ENCODE measurements around the gene MAT1A. TPM values are rescaled to one million over a fixed set of nuclear protein-coding genes. Genes with fewer than 3 reads are reported as not detected.

The MAT1A gene
- total and polyA plus RNA-seq, 2 of the 13 experiments (the other 11 are each of a cell fraction or from before 2014, with no cell fraction given): 57.1 to 76.9 TPM

- no peak for TF ChIP-seq FOXA1 (IDR thresholded peaks at IDR 0.05)
- TF ChIP-seq FOXA1 (CRISPR knock-in tag; IDR thresholded peaks at IDR 0.05): no peak
- TF ChIP-seq ZFP90 (CRISPR knock-in tag; IDR thresholded peaks at IDR 0.05; ENCODE audit: borderline replicate concordance): no peak; the same call in 1 of the 2 replicates
- TF ChIP-seq KMT2B (CRISPR knock-in tag; IDR thresholded peaks at IDR 0.05): peak; percentile 53; the same call in 1 of the 2 replicates
- TF ChIP-seq ONECUT2 (CRISPR knock-in tag; IDR thresholded peaks at IDR 0.05): 0 out of 2 replicates have a peak, but pooled peaks have one; percentile 17
- TF ChIP-seq ZNF367 (CRISPR knock-in tag; IDR thresholded peaks at IDR 0.05; ENCODE audit: borderline replicate concordance): 0 out of 2 replicates have a peak, but pooled peaks have one; percentile 35
- no peak for TF ChIP-seq ZNF431 (CRISPR knock-in tag; IDR thresholded peaks at IDR 0.05; ENCODE audit: borderline replicate concordance, low read depth)
- peak; percentile 87 for TF ChIP-seq ZNF264 (CRISPR knock-in tag; IDR thresholded peaks at IDR 0.05)
- no peak for TF ChIP-seq ZSCAN25 (CRISPR knock-in tag; IDR thresholded peaks at IDR 0.05)
- TF ChIP-seq ZNF33A (CRISPR knock-in tag; IDR thresholded peaks at IDR 0.05; ENCODE audit: borderline replicate concordance): no peak
- TF ChIP-seq, protein P1, sequence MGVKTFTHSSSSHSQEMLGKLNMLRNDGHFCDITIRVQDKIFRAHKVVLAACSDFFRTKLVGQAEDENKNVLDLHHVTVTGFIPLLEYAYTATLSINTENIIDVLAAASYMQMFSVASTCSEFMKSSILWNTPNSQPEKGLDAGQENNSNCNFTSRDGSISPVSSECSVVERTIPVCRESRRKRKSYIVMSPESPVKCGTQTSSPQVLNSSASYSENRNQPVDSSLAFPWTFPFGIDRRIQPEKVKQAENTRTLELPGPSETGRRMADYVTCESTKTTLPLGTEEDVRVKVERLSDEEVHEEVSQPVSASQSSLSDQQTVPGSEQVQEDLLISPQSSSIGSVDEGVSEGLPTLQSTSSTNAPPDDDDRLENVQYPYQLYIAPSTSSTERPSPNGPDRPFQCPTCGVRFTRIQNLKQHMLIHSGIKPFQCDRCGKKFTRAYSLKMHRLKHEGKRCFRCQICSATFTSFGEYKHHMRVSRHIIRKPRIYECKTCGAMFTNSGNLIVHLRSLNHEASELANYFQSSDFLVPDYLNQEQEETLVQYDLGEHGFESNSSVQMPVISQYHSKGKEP (CRISPR knock-in tag; IDR thresholded peaks at IDR 0.05): no peak
- no peak; the same call in 1 of the 2 replicates for TF ChIP-seq ZNF121 (CRISPR knock-in tag; IDR thresholded peaks at IDR 0.05)
- TF ChIP-seq, protein P2, sequence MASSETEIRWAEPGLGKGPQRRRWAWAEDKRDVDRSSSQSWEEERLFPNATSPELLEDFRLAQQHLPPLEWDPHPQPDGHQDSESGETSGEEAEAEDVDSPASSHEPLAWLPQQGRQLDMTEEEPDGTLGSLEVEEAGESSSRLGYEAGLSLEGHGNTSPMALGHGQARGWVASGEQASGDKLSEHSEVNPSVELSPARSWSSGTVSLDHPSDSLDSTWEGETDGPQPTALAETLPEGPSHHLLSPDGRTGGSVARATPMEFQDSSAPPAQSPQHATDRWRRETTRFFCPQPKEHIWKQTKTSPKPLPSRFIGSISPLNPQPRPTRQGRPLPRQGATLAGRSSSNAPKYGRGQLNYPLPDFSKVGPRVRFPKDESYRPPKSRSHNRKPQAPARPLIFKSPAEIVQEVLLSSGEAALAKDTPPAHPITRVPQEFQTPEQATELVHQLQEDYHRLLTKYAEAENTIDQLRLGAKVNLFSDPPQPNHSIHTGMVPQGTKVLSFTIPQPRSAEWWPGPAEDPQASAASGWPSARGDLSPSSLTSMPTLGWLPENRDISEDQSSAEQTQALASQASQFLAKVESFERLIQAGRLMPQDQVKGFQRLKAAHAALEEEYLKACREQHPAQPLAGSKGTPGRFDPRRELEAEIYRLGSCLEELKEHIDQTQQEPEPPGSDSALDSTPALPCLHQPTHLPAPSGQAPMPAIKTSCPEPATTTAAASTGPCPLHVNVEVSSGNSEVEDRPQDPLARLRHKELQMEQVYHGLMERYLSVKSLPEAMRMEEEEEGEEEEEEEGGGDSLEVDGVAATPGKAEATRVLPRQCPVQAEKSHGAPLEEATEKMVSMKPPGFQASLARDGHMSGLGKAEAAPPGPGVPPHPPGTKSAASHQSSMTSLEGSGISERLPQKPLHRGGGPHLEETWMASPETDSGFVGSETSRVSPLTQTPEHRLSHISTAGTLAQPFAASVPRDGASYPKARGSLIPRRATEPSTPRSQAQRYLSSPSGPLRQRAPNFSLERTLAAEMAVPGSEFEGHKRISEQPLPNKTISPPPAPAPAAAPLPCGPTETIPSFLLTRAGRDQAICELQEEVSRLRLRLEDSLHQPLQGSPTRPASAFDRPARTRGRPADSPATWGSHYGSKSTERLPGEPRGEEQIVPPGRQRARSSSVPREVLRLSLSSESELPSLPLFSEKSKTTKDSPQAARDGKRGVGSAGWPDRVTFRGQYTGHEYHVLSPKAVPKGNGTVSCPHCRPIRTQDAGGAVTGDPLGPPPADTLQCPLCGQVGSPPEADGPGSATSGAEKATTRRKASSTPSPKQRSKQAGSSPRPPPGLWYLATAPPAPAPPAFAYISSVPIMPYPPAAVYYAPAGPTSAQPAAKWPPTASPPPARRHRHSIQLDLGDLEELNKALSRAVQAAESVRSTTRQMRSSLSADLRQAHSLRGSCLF (CRISPR knock-in tag; IDR thresholded peaks at IDR 0.05; ENCODE audit: borderline replicate concordance): no peak
- no peak for TF ChIP-seq DDIT3 (CRISPR knock-in tag; IDR thresholded peaks at IDR 0.05)
- TF ChIP-seq POLR2AphosphoS5 (IDR thresholded peaks at IDR 0.05; ENCODE audit: low read depth, low read length): no peak
- TF ChIP-seq CHD4 (IDR thresholded peaks at IDR 0.05; ENCODE audit: borderline replicate concordance, low read length): no peak; the same call in 1 of the 2 replicates
- TF ChIP-seq, protein P3, sequence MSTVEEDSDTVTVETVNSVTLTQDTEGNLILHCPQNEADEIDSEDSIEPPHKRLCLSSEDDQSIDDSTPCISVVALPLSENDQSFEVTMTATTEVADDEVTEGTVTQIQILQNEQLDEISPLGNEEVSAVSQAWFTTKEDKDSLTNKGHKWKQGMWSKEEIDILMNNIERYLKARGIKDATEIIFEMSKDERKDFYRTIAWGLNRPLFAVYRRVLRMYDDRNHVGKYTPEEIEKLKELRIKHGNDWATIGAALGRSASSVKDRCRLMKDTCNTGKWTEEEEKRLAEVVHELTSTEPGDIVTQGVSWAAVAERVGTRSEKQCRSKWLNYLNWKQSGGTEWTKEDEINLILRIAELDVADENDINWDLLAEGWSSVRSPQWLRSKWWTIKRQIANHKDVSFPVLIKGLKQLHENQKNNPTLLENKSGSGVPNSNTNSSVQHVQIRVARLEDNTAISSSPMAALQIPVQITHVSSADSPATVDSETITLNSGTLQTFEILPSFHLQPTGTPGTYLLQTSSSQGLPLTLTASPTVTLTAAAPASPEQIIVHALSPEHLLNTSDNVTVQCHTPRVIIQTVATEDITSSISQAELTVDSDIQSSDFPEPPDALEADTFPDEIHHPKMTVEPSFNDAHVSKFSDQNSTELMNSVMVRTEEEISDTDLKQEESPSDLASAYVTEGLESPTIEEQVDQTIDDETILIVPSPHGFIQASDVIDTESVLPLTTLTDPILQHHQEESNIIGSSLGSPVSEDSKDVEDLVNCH (CRISPR knock-in tag; IDR thresholded peaks at IDR 0.05): no peak
- no peak for TF ChIP-seq ZNF552 (CRISPR knock-in tag; IDR thresholded peaks at IDR 0.05; ENCODE audit: borderline replicate concordance)
Measured at GRCh38 chr10:80272793-80273522, 16.5 kb downstream of the MAT1A start (continued).

All from HepG2 (cell line).